ENCODE measurements around the gene NCKAP5. TPM values are rescaled to one million over a fixed set of nuclear protein-coding genes. Genes with fewer than 3 reads are reported as not detected.

NCKAP5 gene
- total RNA-seq, 1 donor from 2014 or later, result 0.87 TPM

DNA sequence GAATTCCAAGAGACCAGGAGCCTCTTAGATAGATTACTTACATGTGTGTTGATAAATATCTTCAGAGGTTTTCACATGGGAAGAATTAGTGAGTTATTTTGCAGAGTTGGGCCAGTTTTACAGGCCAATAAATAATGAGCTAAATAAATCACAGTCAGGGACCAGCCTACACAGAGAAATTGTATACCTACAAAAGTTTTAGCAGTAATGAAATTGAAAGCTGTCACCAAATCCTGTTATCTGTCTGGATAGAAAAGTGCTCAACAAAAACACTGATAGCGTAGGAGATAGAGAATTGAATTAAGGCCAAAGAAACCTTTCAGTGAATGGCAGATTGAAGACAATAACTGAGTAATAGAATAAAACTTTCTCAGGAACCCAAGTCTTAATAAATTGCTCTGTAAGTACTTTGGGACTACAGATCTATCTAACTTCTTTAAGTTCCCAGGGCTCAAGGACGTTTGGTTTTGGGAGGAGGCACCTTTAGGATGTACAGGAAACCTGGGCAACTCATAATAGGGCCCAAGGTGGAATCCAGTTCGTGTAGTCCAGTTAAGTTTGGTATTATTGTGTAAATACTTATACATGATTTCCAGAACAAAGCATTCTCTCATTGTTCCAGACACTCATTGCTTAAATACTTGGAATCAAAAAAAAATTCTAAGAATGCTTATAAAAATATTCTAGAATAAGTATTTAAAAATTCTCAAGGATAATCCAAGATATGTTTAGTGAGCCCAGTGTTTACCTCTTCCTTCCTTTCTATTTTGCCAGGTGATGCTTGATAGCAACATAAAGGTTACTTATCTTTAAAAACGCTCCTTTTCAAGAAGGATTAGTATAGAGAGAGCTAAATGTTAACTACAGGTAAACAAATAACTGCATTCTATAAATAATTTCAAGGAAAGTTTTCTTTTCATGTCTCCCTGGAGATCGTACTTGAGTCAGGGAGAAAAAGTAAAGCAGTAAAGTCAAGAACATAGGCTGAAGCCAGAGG is 134.5 kb downstream of the NCKAP5 start:
- no peak for DNase-seq (ENCODE audit: low spot score)
- Mint-ChIP-seq H3K27ac (ENCODE audit: unreplicated experiment) (no peak overlapping the region), H3K4me1 (ENCODE audit: low read depth) (peaks cover 57% of the 10 kb centered on the region), H3K36me3 (ENCODE audit: low read depth) (no peaks in the 10 kb centered on the region), H3K27me3 (ENCODE audit: low read depth) (no peaks in the 10 kb centered on the region), H3K4me3 (ENCODE audit: unreplicated experiment) (no peak overlapping the region), H3K9me3 (ENCODE audit: low read depth) (no peaks in the 10 kb centered on the region)
- TF ChIP-seq, protein P1, sequence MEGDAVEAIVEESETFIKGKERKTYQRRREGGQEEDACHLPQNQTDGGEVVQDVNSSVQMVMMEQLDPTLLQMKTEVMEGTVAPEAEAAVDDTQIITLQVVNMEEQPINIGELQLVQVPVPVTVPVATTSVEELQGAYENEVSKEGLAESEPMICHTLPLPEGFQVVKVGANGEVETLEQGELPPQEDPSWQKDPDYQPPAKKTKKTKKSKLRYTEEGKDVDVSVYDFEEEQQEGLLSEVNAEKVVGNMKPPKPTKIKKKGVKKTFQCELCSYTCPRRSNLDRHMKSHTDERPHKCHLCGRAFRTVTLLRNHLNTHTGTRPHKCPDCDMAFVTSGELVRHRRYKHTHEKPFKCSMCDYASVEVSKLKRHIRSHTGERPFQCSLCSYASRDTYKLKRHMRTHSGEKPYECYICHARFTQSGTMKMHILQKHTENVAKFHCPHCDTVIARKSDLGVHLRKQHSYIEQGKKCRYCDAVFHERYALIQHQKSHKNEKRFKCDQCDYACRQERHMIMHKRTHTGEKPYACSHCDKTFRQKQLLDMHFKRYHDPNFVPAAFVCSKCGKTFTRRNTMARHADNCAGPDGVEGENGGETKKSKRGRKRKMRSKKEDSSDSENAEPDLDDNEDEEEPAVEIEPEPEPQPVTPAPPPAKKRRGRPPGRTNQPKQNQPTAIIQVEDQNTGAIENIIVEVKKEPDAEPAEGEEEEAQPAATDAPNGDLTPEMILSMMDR (IDR thresholded peaks at IDR 0.05), result no peak

DNA sequence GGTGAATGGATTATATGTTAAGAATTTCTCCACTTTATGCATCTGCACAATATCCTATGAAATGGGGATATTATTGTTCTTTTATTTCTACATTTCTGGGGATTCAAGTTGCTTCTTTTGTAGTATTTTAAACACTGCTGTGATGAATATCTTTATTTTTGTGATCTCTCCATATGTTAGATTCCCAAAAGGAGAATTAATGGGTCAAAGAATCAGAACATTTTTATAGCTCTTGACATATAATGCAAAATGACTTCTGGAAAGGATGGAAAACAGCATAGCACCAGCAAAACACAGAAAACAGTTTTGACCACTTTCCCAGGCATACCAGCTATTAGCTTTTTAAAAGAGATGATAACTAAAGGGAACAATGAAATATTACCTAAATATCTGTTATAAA is 135.5 kb downstream of the NCKAP5 start:
- H3K36me3 Mint-ChIP-seq (ENCODE audit: low read depth), result no peaks in the 10 kb centered on the region
- H3K27me3 Mint-ChIP-seq (ENCODE audit: low read depth), result no peaks in the 10 kb centered on the region
- H3K4me1 Mint-ChIP-seq (ENCODE audit: low read depth), result peaks cover 52% of the 10 kb centered on the region
- DNase-seq (ENCODE audit: low spot score), result no peak
- H3K27ac Mint-ChIP-seq (ENCODE audit: unreplicated experiment), result no peak overlapping the region
- H3K9me3 Mint-ChIP-seq (ENCODE audit: low read depth), result no peaks in the 10 kb centered on the region
- H3K4me3 Mint-ChIP-seq (ENCODE audit: unreplicated experiment), result no peak overlapping the region
- TF ChIP-seq, protein P1 (IDR thresholded peaks at IDR 0.05), result no peak

DNA sequence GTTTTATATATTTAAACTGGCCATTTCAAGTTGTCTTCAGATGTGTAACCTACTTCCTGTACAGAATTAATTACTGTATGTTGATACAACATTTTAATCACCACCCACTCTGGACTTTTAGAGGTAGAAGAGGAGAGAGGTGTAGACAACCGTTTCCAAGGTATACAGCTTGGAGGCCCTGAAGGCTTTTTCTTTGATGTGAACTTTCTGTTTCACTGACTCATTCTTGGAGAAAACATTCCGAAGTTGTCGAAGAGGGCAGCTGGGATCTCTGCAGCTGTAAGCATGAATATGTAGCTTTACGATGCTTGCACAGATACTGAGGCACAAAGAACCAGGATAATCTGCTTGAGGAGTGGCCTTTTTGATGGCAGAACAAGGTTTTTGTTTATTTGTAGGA is 137.0 kb downstream of the NCKAP5 start:
- peaks cover 41% of the 10 kb centered on the region for H3K4me1 Mint-ChIP-seq (ENCODE audit: low read depth)
- TF ChIP-seq, protein P1 (IDR thresholded peaks at IDR 0.05), result no peak
- peak overlapping the region; percentile 68 for H3K27ac Mint-ChIP-seq (ENCODE audit: unreplicated experiment)
- no peaks in the 10 kb centered on the region for H3K36me3 Mint-ChIP-seq (ENCODE audit: low read depth)
- peak overlapping the region; percentile 26 for H3K4me3 Mint-ChIP-seq (ENCODE audit: unreplicated experiment)
- H3K27me3 Mint-ChIP-seq (ENCODE audit: low read depth), result no peaks in the 10 kb centered on the region
- no peak for DNase-seq (ENCODE audit: low spot score)
- no peaks in the 10 kb centered on the region for H3K9me3 Mint-ChIP-seq (ENCODE audit: low read depth)

DNA sequence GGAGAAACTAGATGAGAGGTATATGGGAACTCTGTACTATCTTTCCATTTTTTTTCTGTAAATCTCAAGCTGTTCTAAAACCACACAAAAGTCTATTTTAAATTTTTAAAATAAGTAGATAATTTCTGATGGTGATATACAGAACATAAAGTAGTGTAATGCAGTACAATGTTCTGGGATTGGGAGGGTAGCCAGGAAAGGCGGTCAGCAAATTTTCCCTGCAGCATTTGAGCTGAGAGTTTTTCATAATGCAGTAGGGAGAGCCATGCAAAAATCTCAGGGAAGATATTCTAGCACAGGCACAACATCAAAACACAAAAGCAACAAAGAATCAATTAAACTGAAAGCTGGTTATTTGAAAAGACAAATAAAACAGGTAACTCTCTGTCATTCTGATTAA is 141.5 kb downstream of the NCKAP5 start:
- DNase-seq (ENCODE audit: low spot score), result no peak
- no peak overlapping the region for H3K27ac Mint-ChIP-seq (ENCODE audit: unreplicated experiment)
- no peaks in the 10 kb centered on the region for H3K9me3 Mint-ChIP-seq (ENCODE audit: low read depth)
- peaks cover 4% of the 10 kb centered on the region for H3K27me3 Mint-ChIP-seq (ENCODE audit: low read depth)
- peaks cover 24% of the 10 kb centered on the region for H3K4me1 Mint-ChIP-seq (ENCODE audit: low read depth)
- TF ChIP-seq, protein P1 (IDR thresholded peaks at IDR 0.05), result no peak
- H3K36me3 Mint-ChIP-seq (ENCODE audit: low read depth), result no peaks in the 10 kb centered on the region
- H3K4me3 Mint-ChIP-seq (ENCODE audit: unreplicated experiment), result no peak overlapping the region

DNA sequence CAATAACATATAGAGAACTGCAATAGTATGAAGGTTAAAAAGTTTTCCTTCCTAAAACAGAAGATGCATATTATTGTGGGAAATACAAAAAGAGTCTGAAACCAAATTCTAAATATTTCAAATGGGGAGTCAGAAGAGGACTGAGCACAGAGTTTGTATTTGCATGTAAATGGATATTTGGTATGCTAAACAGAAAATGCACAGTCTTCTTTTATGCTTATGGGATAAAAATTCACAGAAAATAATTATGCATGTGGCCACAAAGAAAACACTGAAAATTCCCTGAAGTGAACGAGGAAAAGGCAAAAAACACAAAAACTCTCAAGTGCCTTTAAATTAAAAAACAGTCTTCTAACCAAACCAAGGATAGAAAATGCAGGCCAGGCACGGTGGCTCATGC is 142.7 kb downstream of the NCKAP5 start:
- Mint-ChIP-seq H3K27ac (ENCODE audit: unreplicated experiment) (no peak overlapping the region), H3K9me3 (ENCODE audit: low read depth) (no peaks in the 10 kb centered on the region), H3K36me3 (ENCODE audit: low read depth) (no peaks in the 10 kb centered on the region), H3K4me3 (ENCODE audit: unreplicated experiment) (no peak overlapping the region), H3K4me1 (ENCODE audit: low read depth) (peaks cover 19% of the 10 kb centered on the region), H3K27me3 (ENCODE audit: low read depth) (peaks cover 4% of the 10 kb centered on the region)
- TF ChIP-seq, protein P1 (IDR thresholded peaks at IDR 0.05), result no peak
- DNase-seq (ENCODE audit: low spot score), result no peak

Measured in chondrocyte (in vitro differentiated cells).